Astrocyte (in vitro differentiated cells and primary cell): ENCODE measurements around the gene MCCC1. TPM values are rescaled to one million over a fixed set of nuclear protein-coding genes. Genes with fewer than 3 reads are reported as not detected.
A peak's percentile ranks its signal among the peaks of the same experiment; 100 is the strongest.

ENCODE experiments used
- DNase-seq: peaks from one replicate; pipeline ENCODE4 v3.0.0-alpha.2; 2010; ENCODE audit warnings: low read depth
- FAIRE-seq: peaks from 2 replicates; lab custom pipeline; 2011; peaks lifted over from hg19 to GRCh38; lab: Jason Lieb, UNC
- H2AFZ ChIP-seq: 2 replicates; pipeline ENCODE4 v1.6.0; 2012; ENCODE audit warnings: low read depth, low read length, inconsistent platforms
- H3K27ac ChIP-seq: 2 replicates; pipeline ENCODE4 v1.5.1; 2011; ENCODE audit warnings: low read depth, low read length, inconsistent platforms
- H3K27me3 ChIP-seq: 2 replicates; pipeline ENCODE4 v1.6.0; 2011; ENCODE audit warnings: low read length, inconsistent platforms; ENCODE audit not compliant: insufficient read depth
- H3K36me3 ChIP-seq: 2 replicates; pipeline ENCODE4 v1.5.1; 2011; ENCODE audit warnings: low read length, inconsistent platforms; ENCODE audit not compliant: insufficient read depth
- H3K4me1 ChIP-seq: 2 replicates; pipeline ENCODE4 v1.5.1; 2011; ENCODE audit warnings: low read length, inconsistent platforms; ENCODE audit not compliant: insufficient read depth
- H3K4me2 ChIP-seq: 2 replicates; pipeline ENCODE4 v1.6.0; 2012; ENCODE audit warnings: low read length, inconsistent platforms
- H3K4me3 ChIP-seq: 2 replicates; pipeline ENCODE4 v1.5.1; 2011; ENCODE audit warnings: low read depth, mild to moderate bottlenecking, low read length, inconsistent platforms; ENCODE audit not compliant: insufficient read depth
- H3K79me2 ChIP-seq: 2 replicates; pipeline ENCODE4 v1.6.0; 2012; ENCODE audit warnings: mild to moderate bottlenecking, low read length, inconsistent platforms; ENCODE audit not compliant: insufficient read depth
- H3K9ac ChIP-seq: 2 replicates; pipeline ENCODE4 v1.6.0; 2012; ENCODE audit warnings: mild to moderate bottlenecking, low read length, inconsistent platforms
- H3K9me3 ChIP-seq: 2 replicates; pipeline ENCODE4 v1.5.1; 2012; ENCODE audit warnings: low read depth, mild to moderate bottlenecking, low read length, inconsistent platforms; ENCODE audit not compliant: insufficient read depth
- H4K20me1 ChIP-seq: 2 replicates; pipeline ENCODE4 v1.6.0; 2012; ENCODE audit warnings: low read length, inconsistent platforms; ENCODE audit not compliant: insufficient read depth
- H3K27ac Mint-ChIP-seq: one replicate; pipeline ENCODE4 v1.8.0; 2021; ENCODE audit warnings: mild to moderate bottlenecking, mixed read lengths; ENCODE audit not compliant: unreplicated experiment
- H3K27me3 Mint-ChIP-seq: one replicate; pipeline ENCODE4 v1.8.0; 2021; ENCODE audit warnings: low read depth, mixed read lengths; ENCODE audit not compliant: unreplicated experiment
- H3K36me3 Mint-ChIP-seq: one replicate; pipeline ENCODE4 v1.8.0; 2021; ENCODE audit warnings: low read depth, mixed read lengths; ENCODE audit not compliant: unreplicated experiment
- H3K4me1 Mint-ChIP-seq: one replicate; pipeline ENCODE4 v1.8.0; 2021; ENCODE audit warnings: low read depth, mixed read lengths; ENCODE audit not compliant: unreplicated experiment
- H3K4me3 Mint-ChIP-seq: one replicate; pipeline ENCODE4 v1.8.0; 2021; ENCODE audit warnings: mild to moderate bottlenecking, moderate library complexity, mixed read lengths; ENCODE audit not compliant: unreplicated experiment
- H3K9me3 Mint-ChIP-seq: one replicate; pipeline ENCODE4 v1.8.0; 2021; ENCODE audit warnings: mild to moderate bottlenecking, mixed read lengths; ENCODE audit not compliant: unreplicated experiment
- EZH2 ChIP-seq: IDR thresholded peaks from 2 replicates; pipeline ENCODE4 v1.6.1; 2012; ENCODE audit warnings: mild to moderate bottlenecking, low read length, inconsistent platforms; ENCODE audit not compliant: insufficient read depth
- total RNA-seq: library from RNA; stranded (reverse); gene quantifications from 2 replicates; pipeline ENCODE4 v1.2.1, GENCODE V29; 2021
- TF ChIP-seq, protein P1 (sequence below): IDR thresholded peaks from 2 replicates; pipeline ENCODE4 v1.5.1; 2011; ENCODE audit warnings: low read depth, mild to moderate bottlenecking, inconsistent platforms, low read length, moderate library complexity; ENCODE audit not compliant: insufficient read depth

Gene MCCC1
- total RNA-seq, 1 donor from 2014 or later = 13.4 TPM

DNA sequence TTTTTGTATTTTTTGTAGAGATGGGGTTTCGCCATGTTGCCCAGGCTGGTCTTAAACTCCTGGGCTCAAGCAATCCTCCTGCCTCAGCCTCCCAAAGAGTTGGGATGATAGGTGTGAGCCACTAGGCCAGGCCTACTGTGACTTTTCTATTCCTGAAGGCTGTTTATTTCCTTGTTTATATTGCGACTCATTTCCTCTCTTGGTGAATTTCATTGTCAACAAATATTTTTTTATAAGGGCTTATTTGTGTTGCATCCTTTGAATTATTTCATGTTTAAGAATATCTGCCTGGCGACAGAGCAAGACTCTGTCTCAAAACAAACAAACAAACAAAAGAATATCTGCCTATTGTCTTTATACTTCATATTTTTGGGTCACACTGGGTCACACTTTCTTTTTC is 29.4 kb upstream of the MCCC1 start:
- Histone ChIP-seq H3K79me2 (no peaks in the 10 kb centered on the region), H3K4me2 (no peak overlapping the region), H3K9me3 (peaks cover 5% of the 10 kb centered on the region), H3K36me3 (no peaks in the 10 kb centered on the region), H3K9ac (no peak overlapping the region), H2AFZ (no peak overlapping the region), H3K4me1 (no peaks in the 10 kb centered on the region), H4K20me1 (no peaks in the 10 kb centered on the region), H3K27me3 (no peaks in the 10 kb centered on the region), H3K27ac (no peak overlapping the region), H3K4me3 (no peak overlapping the region)
- Mint-ChIP-seq H3K4me3 (no peak overlapping the region), H3K36me3 (no peaks in the 10 kb centered on the region), H3K9me3 (peaks cover 6% of the 10 kb centered on the region), H3K4me1 (peaks cover 6% of the 10 kb centered on the region), H3K27ac (no peak overlapping the region), H3K27me3 (peaks cover 5% of the 10 kb centered on the region)
- DNase-seq (no peak), FAIRE-seq (no peak)
- no peak for TF ChIP-seq EZH2
- TF ChIP-seq, protein P1, sequence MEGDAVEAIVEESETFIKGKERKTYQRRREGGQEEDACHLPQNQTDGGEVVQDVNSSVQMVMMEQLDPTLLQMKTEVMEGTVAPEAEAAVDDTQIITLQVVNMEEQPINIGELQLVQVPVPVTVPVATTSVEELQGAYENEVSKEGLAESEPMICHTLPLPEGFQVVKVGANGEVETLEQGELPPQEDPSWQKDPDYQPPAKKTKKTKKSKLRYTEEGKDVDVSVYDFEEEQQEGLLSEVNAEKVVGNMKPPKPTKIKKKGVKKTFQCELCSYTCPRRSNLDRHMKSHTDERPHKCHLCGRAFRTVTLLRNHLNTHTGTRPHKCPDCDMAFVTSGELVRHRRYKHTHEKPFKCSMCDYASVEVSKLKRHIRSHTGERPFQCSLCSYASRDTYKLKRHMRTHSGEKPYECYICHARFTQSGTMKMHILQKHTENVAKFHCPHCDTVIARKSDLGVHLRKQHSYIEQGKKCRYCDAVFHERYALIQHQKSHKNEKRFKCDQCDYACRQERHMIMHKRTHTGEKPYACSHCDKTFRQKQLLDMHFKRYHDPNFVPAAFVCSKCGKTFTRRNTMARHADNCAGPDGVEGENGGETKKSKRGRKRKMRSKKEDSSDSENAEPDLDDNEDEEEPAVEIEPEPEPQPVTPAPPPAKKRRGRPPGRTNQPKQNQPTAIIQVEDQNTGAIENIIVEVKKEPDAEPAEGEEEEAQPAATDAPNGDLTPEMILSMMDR = no peak

DNA sequence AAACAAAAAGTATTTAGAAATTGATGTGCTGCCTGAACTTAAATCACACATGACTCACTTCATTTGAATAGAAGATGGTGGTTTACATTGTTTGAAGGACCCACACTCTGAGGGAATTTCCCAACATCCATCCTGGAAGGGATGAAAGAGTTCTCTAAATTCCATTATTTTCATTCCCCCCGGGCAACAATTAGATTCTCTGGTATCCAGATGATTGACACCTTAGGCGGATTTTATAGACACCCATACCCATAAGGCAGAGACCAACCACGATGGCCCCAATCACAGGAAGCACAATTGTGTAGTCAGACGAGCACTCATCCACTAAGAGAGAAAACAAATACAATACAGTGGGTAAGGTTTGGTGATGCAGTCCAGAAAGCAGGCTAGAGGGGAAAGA is 24.6 kb upstream of the MCCC1 start:
- H3K27ac ChIP-seq = no peak overlapping the region
- Mint-ChIP-seq H3K9me3 (peaks cover 2% of the 10 kb centered on the region), H3K27me3 (peaks cover 4% of the 10 kb centered on the region), H3K27ac (no peak overlapping the region), H3K4me1 (peaks cover 4% of the 10 kb centered on the region), H3K4me3 (no peak overlapping the region), H3K36me3 (no peaks in the 10 kb centered on the region)
- peak; percentile 31 for DNase-seq
- no peak overlapping the region for H3K4me2 ChIP-seq
- no peak for TF ChIP-seq EZH2
- TF ChIP-seq, protein P1 = no peak
- no peaks in the 10 kb centered on the region for H3K79me2 ChIP-seq
- no peak for FAIRE-seq
- H3K4me3 ChIP-seq = no peak overlapping the region
- no peaks in the 10 kb centered on the region for H4K20me1 ChIP-seq
- H3K36me3 ChIP-seq = no peaks in the 10 kb centered on the region
- no peaks in the 10 kb centered on the region for H3K27me3 ChIP-seq
- no peak overlapping the region for H2AFZ ChIP-seq
- no peaks in the 10 kb centered on the region for H3K9me3 ChIP-seq
- no peak overlapping the region for H3K9ac ChIP-seq
- peaks cover 6% of the 10 kb centered on the region for H3K4me1 ChIP-seq

DNA sequence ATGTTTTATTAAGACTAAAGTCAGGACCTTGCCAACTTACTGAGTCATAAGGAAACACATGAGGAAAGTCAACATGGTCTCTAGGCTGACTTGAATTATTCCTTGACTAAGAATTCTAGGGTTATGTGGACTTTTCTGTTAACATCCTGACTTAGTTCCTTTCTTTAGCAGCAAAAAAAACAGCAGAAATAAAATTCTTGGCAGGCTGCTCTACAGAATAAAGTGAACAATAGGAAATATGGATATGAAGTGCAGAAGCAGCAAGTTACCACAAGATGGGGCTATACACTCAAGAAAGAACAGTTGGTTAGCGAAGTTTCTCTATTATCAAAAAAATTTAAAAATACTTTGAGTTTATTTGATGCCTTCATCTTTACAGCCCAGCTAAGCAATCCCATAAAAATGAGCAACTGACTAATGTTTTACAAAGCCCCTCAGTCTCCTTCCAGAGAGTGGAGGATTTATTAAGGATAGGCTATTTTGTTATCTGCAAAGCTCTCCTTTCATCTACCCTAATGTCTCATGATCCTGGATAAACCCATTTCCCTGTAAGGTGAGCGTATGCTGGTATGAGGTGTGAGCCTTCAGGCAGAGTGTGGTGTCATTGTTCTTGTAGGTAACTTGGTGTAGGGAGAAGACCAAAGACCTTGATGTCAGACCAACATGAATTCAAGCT is 23.1 kb upstream of the MCCC1 start:
- Histone ChIP-seq H3K4me1 (peaks cover 6% of the 10 kb centered on the region), H3K4me2 (peak overlapping the region; percentile 11), H3K79me2 (no peaks in the 10 kb centered on the region), H2AFZ (no peak overlapping the region), H4K20me1 (no peaks in the 10 kb centered on the region), H3K36me3 (no peaks in the 10 kb centered on the region), H3K9me3 (no peaks in the 10 kb centered on the region), H3K27ac (no peak overlapping the region), H3K27me3 (peaks cover 6% of the 10 kb centered on the region), H3K4me3 (no peak overlapping the region), H3K9ac (no peak overlapping the region)
- no peaks in the 10 kb centered on the region for H3K36me3 Mint-ChIP-seq
- H3K27ac Mint-ChIP-seq = no peak overlapping the region
- H3K27me3 Mint-ChIP-seq = peaks cover 15% of the 10 kb centered on the region
- DNase-seq (peak; percentile 51), FAIRE-seq (peak; percentile 39)
- H3K9me3 Mint-ChIP-seq = no peaks in the 10 kb centered on the region
- no peak overlapping the region for H3K4me3 Mint-ChIP-seq
- TF ChIP-seq EZH2 = no peak
- TF ChIP-seq, protein P1 = peak; percentile 98
- peaks cover 4% of the 10 kb centered on the region for H3K4me1 Mint-ChIP-seq
